Parathyroid adenoma (tissue), 2 donors: ENCODE data around the gene AGPAT4.

Source experiments
- H2AFZ ChIP-seq: fragments of 300-600 bp; sonication (generic); one replicate; pipeline ENCODE4 v1.7.0; 2017; ENCODE audit warnings: antibody characterized with exemption, mild to moderate bottlenecking
- H3K27ac ChIP-seq: fragments of 300-600 bp; sonication (generic); one replicate; pipeline ENCODE4 v1.7.0; 2017
- H3K27me3 ChIP-seq: fragments of 300-600 bp; sonication (generic); one replicate; pipeline ENCODE4 v1.7.0; 2017; ENCODE audit warnings: low read length; ENCODE audit not compliant: control insufficient read depth, insufficient read depth
- H3K36me3 ChIP-seq: fragments of 300-600 bp; sonication (generic); one replicate; pipeline ENCODE4 v1.7.0; 2017; ENCODE audit warnings: low read length; ENCODE audit not compliant: control insufficient read depth, insufficient read depth
- H3K4me1 ChIP-seq: fragments of 300-600 bp; sonication (generic); one replicate; pipeline ENCODE4 v1.7.0; 2017; ENCODE audit warnings: control low read depth
- H3K4me2 ChIP-seq: fragments of 300-600 bp; sonication (generic); one replicate; pipeline ENCODE4 v1.7.0; 2017; ENCODE audit warnings: low read length
- H3K4me3 ChIP-seq: fragments of 300-600 bp; sonication (generic); one replicate; pipeline ENCODE4 v1.7.0; 2017; ENCODE audit warnings: low read depth, low read length
- H3K79me2 ChIP-seq: fragments of 300-600 bp; sonication (generic); one replicate; pipeline ENCODE4 v1.7.0; 2017; ENCODE audit warnings: control low read depth
- H3K9ac ChIP-seq: fragments of 300-600 bp; sonication (generic); one replicate; pipeline ENCODE4 v1.7.0; 2017; ENCODE audit warnings: mild to moderate bottlenecking
- H3K9me3 ChIP-seq: fragments of 300-600 bp; sonication (generic); one replicate; pipeline ENCODE4 v1.7.0; 2017; ENCODE audit warnings: low read length; ENCODE audit not compliant: control insufficient read depth
- TF ChIP-seq, protein P1 (sequence below): fragments of 300-600 bp; sonication (generic); IDR thresholded peaks from one replicate; pipeline ENCODE4 v1.7.0; 2017; ENCODE audit warnings: antibody characterized with exemption, mild to moderate bottlenecking
- donor health status: primary hyperparathyroidism.

Gene AGPAT4

DNA sequence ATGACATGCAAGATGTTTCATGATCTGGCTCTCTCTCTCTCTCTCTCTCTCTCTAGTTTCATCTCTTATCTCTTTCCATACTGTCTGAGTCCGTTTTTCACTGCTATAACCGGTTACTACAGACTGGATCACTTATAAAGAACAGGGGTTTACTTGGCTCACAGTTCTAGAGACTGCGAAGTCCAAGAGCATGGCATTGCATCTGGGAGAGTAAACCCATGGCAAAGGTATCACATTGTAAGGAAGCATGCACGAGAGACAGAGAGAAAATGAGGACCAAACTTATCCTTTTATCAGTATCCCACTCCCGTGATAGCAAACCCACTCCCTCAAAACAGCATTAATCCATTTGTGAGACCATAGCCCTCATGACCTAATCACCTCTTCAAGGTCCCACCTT is 7.2 kb upstream of the AGPAT4 start:
- no peak overlapping the region for H3K9ac ChIP-seq
- no peaks in the 10 kb centered on the region for H3K4me1 ChIP-seq
- H3K4me2 ChIP-seq, result no peak overlapping the region
- no peaks in the 10 kb centered on the region for H3K9me3 ChIP-seq
- H3K36me3 ChIP-seq, result no peaks in the 10 kb centered on the region
- TF ChIP-seq, protein P1, sequence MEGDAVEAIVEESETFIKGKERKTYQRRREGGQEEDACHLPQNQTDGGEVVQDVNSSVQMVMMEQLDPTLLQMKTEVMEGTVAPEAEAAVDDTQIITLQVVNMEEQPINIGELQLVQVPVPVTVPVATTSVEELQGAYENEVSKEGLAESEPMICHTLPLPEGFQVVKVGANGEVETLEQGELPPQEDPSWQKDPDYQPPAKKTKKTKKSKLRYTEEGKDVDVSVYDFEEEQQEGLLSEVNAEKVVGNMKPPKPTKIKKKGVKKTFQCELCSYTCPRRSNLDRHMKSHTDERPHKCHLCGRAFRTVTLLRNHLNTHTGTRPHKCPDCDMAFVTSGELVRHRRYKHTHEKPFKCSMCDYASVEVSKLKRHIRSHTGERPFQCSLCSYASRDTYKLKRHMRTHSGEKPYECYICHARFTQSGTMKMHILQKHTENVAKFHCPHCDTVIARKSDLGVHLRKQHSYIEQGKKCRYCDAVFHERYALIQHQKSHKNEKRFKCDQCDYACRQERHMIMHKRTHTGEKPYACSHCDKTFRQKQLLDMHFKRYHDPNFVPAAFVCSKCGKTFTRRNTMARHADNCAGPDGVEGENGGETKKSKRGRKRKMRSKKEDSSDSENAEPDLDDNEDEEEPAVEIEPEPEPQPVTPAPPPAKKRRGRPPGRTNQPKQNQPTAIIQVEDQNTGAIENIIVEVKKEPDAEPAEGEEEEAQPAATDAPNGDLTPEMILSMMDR, result no peak
- no peaks in the 10 kb centered on the region for H3K27me3 ChIP-seq
- H2AFZ ChIP-seq, result no peak overlapping the region
- H3K27ac ChIP-seq, result no peak overlapping the region
- no peak overlapping the region for H3K4me3 ChIP-seq
- H3K79me2 ChIP-seq, result no peaks in the 10 kb centered on the region

DNA sequence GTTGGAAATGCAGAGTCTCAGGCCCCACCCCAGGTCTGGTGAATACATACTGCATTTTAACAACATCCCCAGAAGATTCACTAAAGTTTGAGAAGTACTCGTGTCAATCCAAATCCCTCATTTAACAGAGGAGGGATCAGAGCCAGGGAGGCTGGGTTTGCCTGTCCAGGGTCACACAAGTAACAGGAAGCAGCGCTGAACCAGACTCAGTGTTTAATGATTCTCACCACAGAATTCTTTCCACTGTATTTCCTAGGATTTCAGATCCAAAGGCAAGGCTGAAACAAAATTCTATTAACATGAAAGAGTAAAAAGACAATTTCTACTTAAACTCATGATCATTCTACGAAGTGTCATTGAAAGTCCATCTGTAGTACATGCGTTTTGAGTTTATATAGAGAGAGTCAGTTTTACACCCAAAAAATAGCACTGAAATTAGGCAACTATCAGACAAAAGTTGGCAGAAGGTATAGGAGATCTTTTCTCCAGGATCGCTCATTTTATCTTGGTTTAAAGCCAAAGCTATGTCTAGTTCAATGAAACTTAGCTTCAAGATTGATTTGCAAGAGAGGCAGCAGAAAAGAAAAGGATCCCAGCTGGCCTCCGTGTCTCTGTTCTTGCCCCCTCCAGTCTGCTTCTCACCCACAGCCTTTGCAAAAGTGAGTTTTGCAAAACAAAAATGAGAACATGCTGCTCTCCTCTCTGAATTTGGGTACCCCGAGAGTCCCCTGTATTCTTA is 6.0 kb upstream of the AGPAT4 start:
- H3K4me1 ChIP-seq, result no peaks in the 10 kb centered on the region
- H3K36me3 ChIP-seq, result no peaks in the 10 kb centered on the region
- no peak overlapping the region for H3K4me2 ChIP-seq
- no peak overlapping the region for H3K9ac ChIP-seq
- H2AFZ ChIP-seq, result no peak overlapping the region
- no peaks in the 10 kb centered on the region for H3K79me2 ChIP-seq
- TF ChIP-seq, protein P1, result no peak
- H3K4me3 ChIP-seq, result no peak overlapping the region
- no peaks in the 10 kb centered on the region for H3K27me3 ChIP-seq
- no peaks in the 10 kb centered on the region for H3K9me3 ChIP-seq
- H3K27ac ChIP-seq, result no peak overlapping the region

DNA sequence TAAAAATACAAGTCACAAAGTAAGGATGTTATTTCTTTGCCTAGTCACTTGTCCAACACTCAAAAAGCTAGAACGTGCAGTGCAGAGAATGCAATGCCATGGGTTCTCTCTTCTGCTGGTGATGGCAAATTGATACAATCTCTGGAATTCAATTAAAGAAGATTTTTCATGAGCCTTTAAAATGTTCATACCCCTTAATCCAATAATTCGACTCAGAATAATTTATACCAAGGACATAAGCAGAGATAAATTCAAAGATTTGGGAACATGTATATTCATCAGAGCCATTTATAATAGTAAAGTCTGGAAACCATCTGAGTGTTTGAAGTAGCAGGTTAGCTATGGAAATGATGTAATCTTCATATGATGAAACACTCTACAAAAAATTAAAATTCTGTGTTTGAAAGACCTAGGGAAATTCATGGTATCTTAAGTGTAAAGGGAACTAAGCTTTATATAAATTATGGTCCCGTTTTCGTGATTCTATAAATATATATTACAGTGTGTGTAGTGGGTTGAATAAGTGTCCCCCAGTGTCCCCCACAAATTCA is 2.8 kb upstream of the AGPAT4 start:
- Histone ChIP-seq H3K9me3 (no peaks in the 10 kb centered on the region), H3K9ac (no peak overlapping the region), H3K27me3 (no peaks in the 10 kb centered on the region), H2AFZ (no peak overlapping the region), H3K4me3 (no peak overlapping the region), H3K36me3 (no peaks in the 10 kb centered on the region), H3K27ac (no peak overlapping the region), H3K79me2 (no peaks in the 10 kb centered on the region), H3K4me2 (no peak overlapping the region), H3K4me1 (no peaks in the 10 kb centered on the region)
- TF ChIP-seq, protein P1, result no peak

DNA sequence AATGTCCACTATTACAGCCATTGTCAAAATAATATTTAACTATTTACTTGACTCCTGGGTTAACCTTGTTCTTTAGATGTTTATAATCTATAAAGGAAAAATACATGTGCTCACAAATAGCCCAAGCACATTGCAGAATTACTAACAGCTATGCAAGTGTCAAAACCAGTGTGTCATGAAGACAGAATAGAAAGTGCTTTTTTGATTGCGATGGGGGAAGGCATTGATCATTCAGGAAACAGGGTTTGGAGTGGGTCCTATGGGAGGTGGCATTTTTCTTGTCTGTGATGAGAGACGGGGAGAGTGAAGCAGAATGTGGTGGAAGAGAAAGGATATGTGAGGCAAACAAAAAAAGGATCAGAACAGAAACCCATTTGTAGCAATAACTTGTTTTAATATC is 1.0 kb upstream of the AGPAT4 start:
- Histone ChIP-seq H3K9ac (no peak overlapping the region), H3K9me3 (no peaks in the 10 kb centered on the region), H3K4me1 (no peaks in the 10 kb centered on the region), H3K4me2 (no peak overlapping the region), H2AFZ (no peak overlapping the region), H3K36me3 (no peaks in the 10 kb centered on the region), H3K27me3 (no peaks in the 10 kb centered on the region), H3K27ac (no peak overlapping the region), H3K79me2 (no peaks in the 10 kb centered on the region), H3K4me3 (no peak overlapping the region)
- TF ChIP-seq, protein P1, result no peak

DNA sequence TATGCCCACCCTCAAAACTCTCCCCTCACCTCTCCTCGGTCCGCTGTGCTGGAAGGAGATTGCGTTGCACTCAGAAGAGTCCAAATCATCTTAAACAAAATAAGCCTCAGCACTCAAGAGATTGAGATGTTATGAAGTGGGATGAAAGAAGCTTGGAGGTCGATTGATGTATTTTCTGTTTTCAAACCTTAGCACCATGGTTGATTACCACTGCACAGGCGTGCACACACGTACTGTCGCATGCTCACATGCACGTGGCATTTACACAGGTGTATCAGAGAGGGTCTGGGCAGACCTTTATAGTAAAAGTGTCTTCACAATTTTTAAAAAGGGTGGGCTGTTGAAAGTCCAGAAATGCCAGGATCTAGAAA is 612 bp upstream of the AGPAT4 start:
- H2AFZ ChIP-seq, result peak overlapping the region; percentile 54
- no peaks in the 10 kb centered on the region for H3K4me1 ChIP-seq
- TF ChIP-seq, protein P1, result no peak
- no peaks in the 10 kb centered on the region for H3K36me3 ChIP-seq
- no peaks in the 10 kb centered on the region for H3K27me3 ChIP-seq
- H3K27ac ChIP-seq, result no peak overlapping the region
- H3K9ac ChIP-seq, result no peak overlapping the region
- peak overlapping the region; percentile 77 for H3K4me2 ChIP-seq
- peak overlapping the region; percentile 53 for H3K4me3 ChIP-seq
- H3K79me2 ChIP-seq, result no peaks in the 10 kb centered on the region
- no peaks in the 10 kb centered on the region for H3K9me3 ChIP-seq
